Neural cell (in vitro differentiated cells): ENCODE data around the gene RUNDC3A.
"Not testable (repeated sequence)": the region's sequence is repeated elsewhere in the genome, so short reads cannot be mapped to it uniquely, and the experiment has no call there.

ENCODE experiments used
- EZH2 ChIP-seq: fragments of 200-600, 300-800 bp; shearing (Covaris generic), sonication (generic); IDR thresholded peaks from 2 replicates; pipeline ENCODE4 v1.6.1; 2014; ENCODE audit warnings: antibody characterized with exemption, low read length, borderline replicate concordance, mild to moderate bottlenecking; ENCODE audit not compliant: insufficient read depth, poor library complexity, severe bottlenecking
- TF ChIP-seq, protein P1 (sequence below): fragments of 450-650 bp; IDR thresholded peaks from 2 replicates; pipeline ENCODE4 v1.5.1; 2014; ENCODE audit warnings: antibody characterized with exemption, mild to moderate bottlenecking, moderate library complexity; ENCODE audit not compliant: poor library complexity, severe bottlenecking

DNA sequence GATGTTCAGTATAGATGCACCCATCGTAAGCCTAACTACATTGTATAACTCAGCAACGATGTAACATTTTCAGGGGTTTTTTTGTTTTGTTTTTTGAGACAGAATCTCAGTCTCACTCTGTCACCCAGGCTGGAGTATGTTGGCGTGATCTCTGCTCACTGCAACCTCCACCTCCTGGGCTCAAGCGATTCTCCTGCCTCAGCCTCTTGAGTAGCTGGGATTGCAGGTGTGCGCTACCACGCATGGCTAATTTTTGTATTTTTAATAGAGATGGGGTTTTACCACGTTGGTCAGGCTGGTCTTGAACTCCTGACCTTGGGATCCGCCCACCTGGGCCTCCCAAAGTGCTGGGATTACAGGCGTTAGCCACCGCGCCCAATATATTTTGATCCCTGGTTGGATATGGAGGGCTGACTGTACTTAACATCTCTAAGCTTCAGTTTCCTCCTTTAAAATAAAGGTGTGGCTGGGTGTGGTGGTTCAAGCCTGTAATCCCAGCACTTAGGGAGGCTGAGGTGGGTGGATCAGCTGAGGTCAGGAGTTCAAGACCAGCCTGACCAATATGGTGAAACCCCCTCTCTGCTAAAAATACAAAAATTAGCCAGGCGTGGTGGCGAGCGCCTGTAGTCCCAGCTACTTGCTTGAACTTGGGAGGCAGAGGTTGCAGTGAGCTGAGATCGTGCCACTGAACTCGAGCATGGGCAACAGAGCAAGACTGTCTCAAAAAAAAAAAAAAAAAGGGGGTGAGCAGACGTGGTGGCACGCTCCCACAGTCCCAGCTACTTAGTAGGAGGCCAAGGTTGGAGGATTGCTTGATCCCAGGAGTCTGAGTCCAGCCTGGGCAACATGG lies 39.0 kb downstream of the RUNDC3A start:
- TF ChIP-seq, protein P1, sequence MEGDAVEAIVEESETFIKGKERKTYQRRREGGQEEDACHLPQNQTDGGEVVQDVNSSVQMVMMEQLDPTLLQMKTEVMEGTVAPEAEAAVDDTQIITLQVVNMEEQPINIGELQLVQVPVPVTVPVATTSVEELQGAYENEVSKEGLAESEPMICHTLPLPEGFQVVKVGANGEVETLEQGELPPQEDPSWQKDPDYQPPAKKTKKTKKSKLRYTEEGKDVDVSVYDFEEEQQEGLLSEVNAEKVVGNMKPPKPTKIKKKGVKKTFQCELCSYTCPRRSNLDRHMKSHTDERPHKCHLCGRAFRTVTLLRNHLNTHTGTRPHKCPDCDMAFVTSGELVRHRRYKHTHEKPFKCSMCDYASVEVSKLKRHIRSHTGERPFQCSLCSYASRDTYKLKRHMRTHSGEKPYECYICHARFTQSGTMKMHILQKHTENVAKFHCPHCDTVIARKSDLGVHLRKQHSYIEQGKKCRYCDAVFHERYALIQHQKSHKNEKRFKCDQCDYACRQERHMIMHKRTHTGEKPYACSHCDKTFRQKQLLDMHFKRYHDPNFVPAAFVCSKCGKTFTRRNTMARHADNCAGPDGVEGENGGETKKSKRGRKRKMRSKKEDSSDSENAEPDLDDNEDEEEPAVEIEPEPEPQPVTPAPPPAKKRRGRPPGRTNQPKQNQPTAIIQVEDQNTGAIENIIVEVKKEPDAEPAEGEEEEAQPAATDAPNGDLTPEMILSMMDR, result not testable (repeated sequence)
- TF ChIP-seq EZH2, result not testable (repeated sequence)
